Lower leg skin (tissue), 3 donors: ENCODE results near the gene ST3GAL4.

ENCODE experiments used
- POLR2A ChIP-seq, 2 donors: fragments of 450-650 bp; IDR thresholded peaks; one replicate each; pipeline ENCODE4 v1.6.1; 2016 to 2017; ENCODE audit warnings: antibody characterized with exemption in 2 of 2, mild to moderate bottlenecking in 1 of 2, moderate library complexity in 1 of 2
- TF ChIP-seq, protein P1 (sequence below), 3 donors: fragments of 450-650 bp; IDR thresholded peaks; one replicate each; pipeline ENCODE4 v1.5.1; 2016; ENCODE audit warnings: antibody characterized with exemption in 3 of 3, mild to moderate bottlenecking in 3 of 3, moderate library complexity in 2 of 3

DNA sequence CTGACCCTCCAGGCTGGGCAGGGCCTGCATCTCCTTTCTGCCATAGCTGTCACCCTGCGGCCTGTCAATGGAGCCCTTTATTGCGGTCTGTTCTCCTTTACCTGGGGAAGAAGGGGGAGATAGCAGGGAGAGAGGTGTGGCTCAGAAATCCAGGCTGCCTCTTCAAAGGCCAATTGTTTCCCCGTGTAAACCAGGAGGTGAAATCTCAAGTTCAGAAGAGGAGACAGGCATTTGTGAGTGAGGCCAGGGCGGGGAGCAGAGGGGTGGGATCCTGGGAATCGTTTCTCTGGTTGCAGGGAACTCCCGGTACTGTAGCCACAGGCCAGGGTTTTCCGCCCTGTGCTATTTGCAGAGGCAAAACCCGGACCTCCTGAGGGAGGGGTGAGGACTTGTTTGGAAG, 42.5 kb upstream of the ST3GAL4 start:
- TF ChIP-seq, protein P1, sequence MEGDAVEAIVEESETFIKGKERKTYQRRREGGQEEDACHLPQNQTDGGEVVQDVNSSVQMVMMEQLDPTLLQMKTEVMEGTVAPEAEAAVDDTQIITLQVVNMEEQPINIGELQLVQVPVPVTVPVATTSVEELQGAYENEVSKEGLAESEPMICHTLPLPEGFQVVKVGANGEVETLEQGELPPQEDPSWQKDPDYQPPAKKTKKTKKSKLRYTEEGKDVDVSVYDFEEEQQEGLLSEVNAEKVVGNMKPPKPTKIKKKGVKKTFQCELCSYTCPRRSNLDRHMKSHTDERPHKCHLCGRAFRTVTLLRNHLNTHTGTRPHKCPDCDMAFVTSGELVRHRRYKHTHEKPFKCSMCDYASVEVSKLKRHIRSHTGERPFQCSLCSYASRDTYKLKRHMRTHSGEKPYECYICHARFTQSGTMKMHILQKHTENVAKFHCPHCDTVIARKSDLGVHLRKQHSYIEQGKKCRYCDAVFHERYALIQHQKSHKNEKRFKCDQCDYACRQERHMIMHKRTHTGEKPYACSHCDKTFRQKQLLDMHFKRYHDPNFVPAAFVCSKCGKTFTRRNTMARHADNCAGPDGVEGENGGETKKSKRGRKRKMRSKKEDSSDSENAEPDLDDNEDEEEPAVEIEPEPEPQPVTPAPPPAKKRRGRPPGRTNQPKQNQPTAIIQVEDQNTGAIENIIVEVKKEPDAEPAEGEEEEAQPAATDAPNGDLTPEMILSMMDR (IDR thresholded peaks at IDR 0.05) = no peak
- TF ChIP-seq POLR2A (IDR thresholded peaks at IDR 0.05) = no peak
